CD4-positive, alpha-beta T cell treated with Interleukin-4 for 4 hours (primary cell): Measurements from ENCODE around the gene COPG1.
A peak's percentile ranks its signal among the peaks of the same experiment; 100 is the strongest.
"Not testable (repeated sequence)": the region's sequence is repeated elsewhere in the genome, so short reads cannot be mapped to it uniquely, and the experiment has no call there.

Experiments used
- DNase-seq: peaks from one replicate; pipeline ENCODE4 v3.0.0-alpha.2; 2020

Gene COPG1

DNA sequence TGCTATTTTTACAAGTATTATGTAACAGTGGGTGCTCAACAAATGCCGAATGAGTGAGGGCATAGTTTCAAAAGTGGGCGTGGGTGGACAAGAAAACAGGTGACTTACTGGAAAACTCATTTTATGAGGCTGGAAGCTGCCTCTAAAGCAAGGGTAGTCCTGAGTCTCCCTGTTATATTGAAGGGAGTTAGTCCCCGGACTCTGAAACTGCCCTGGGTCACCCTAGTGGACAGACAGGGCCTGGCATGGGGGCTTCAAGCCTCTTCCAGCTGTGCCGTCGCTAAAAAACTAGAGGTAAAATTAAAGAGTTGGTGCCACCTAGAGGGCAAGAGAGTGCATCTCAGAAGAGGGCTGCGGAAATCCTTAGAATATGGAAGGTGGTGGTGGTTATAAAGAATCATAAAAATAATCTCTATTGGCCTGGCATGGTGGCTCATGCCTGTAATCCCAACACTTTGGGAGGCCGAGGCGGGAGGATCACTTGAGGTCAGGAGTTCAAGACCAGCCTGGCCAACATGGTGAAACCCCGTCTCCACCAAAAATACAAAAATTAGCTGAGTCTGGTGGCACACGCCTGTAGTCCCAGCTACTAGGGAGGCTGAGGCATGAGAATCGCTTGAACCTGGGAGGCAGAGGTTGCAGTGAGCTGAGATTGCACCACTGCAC, 3.6 kb upstream of the COPG1 start:
- peak; percentile 83 for DNase-seq

DNA sequence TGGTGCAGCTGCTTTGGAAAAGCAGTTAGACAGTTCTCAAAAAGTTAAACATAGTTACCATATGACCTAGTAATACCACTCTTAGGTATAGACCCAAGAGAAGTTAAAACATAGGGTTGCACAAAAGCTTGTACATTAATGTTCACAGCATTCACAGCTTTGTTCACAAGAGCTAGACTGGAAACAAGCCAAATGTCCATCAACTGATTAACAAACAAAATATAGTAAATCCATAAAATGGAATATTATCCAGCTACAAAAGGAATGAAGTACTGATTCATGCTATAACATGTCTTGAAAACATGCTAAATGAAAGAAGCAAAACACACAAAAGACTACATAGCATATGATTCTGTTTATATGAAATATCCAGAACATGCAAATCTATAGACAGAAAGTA, 2.8 kb upstream of the COPG1 start:
- DNase-seq, result no peak

GRCh38 chr3:129248286-129248979, 973 bp upstream of the COPG1 start:
- DNase-seq, result no peak

DNA sequence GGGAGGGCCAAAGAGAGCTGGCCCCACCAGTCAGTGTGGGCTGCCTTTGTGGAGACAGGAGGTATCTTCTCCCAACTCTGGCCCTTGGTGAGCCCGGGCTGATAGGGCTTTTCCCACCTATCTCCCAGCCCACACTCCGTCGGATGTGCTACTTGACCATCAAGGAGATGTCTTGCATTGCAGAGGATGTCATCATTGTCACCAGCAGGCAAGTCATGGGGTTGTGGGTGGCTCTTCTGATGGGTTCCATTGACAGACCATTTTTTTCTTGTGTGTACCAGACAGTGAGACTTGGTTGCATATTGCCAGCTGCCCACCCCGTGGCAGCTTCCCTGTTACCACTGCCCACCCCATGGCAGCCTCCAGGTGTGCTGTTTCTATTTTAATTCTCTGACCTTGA, 3.3 kb downstream of the COPG1 start:
- DNase-seq, result no peak

GRCh38 chr3:129254536-129255230, 5.3 kb downstream of the COPG1 start:
- DNase-seq, result no peak

DNA sequence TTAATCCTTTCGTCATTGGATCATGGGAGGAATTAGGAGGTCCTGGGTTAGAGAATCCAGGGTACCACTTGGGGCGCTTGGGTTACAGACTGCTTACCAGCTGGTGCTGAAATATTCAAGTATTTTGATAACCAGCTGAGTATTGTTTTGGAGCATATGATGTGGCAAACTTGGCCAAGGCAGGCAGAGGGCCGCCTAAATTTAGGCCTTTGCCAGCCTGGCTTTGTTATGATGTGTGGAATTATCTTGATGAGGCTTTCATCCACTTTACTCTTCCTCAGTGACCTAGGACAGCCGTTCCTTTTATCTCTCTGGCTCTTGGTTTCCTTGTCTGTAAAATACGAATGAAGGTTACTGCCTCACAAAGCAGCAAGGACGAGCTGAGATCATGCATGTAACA, 6.9 kb downstream of the COPG1 start:
- DNase-seq, result no peak

- DNase-seq, result no peak
These were observed 8.2 kb downstream of the COPG1 start for GRCh38 chr3:129257609-129258008.

GRCh38 chr3:129259612-129260477, 10.4 kb downstream of the COPG1 start:
- no peak for DNase-seq

- DNase-seq, result no peak
These were observed 11.2 kb downstream of the COPG1 start for GRCh38 chr3:129260606-129261005.

GRCh38 chr3:129261894-129262293, 12.5 kb downstream of the COPG1 start:
- DNase-seq, result no peak

DNA sequence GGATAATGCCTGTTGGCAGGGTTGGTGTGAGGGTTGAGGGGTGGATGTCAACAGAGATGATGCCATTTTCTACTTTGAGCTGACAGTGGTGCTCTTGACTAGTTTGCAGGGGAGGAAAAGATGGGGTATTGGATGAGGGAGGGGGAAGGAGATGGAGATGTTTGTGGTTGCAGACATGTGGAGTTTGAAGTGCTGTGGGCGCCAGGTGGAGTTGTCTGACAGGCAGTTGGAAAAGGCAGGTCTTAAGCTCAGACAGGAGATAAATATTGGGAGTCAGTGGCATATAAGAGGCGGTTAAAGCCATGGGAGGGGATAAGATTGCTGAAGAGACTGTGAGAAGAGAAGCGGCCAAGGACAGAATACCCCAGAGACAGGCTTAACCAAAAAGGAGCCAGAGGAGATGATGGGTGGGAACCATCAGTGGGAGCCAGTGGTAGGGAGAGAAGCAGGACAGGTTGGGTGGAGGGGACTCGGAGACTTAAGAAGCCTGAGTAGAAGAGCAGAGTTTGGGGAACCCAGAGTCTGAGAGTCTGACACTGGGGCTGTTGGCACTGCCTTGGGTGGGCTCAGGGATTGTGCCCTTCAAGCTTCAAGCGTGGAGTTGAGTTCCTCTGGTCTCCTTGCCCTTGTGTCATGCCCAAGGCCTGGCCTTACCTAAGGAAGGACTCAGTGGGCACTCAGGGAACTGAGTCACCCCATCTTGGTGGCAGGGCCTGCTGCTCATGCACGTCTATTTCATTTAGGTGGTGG, 13.9 kb downstream of the COPG1 start:
- no peak for DNase-seq

DNA sequence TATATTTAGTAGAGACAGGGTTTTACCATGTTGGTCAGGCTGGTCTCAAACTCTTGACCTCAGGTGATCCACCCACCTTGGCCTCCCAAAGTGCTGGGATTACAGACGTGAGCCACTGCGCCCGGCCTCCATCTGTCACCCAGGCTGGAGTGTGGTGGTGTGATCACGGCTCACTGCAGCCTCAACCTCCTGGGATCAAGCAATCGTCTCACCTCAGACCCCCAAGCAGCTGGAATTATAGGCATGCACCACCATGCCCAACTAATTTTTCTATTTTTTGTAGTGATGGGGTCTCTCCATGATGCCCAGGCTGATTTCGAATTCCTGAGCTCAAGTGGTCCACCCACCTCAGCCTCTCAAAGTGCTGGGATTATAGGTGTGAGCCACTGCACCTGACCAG, 15.6 kb downstream of the COPG1 start:
- not testable (repeated sequence) for DNase-seq

DNA sequence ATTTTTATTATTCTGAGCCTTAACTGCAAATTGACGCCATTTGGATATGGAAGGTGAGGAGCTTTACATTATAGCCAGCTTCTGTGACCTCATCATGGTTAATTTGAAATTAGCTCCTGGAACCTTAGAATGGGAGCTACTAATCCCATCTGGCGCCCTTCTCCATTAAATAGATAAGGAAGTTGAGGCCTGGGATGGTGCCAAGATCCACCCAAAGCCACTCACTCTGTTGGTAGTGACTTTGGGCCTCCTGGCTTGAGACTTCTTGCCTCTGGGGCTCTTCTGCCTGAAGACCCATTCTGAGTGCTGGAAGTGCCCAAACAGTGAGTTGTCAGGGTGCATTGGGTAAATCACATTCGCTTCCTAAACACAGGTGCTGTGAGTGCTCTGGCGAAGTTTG, 17.2 kb downstream of the COPG1 start:
- DNase-seq, result no peak

- DNase-seq, result no peak
These were observed 19.0 kb downstream of the COPG1 start for GRCh38 chr3:129268396-129268795.

GRCh38 chr3:129271674-129272073, 22.3 kb downstream of the COPG1 start:
- no peak for DNase-seq

DNA sequence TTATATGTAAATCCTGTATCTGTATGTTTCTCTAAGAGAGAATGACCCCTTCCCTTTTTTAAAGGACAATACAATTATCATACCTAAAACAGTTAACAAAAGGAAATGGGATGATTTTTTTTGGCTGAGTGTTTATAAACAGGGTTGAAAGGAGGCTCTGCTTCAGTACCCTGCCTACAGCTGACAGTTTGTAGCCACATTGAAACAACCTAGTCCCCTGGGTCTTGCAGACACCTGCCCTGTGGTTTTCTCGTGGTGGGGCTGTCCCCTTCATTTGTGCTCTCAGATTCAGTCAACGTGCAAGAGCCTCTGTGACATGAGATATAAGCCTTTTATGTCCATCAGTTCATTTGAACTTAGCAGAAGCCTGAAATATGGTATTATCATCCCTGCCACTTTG, 27.0 kb downstream of the COPG1 start:
- DNase-seq, result no peak

- DNase-seq, result no peak
These were observed 28.4 kb downstream of the COPG1 start for GRCh38 chr3:129277829-129278271.

DNA sequence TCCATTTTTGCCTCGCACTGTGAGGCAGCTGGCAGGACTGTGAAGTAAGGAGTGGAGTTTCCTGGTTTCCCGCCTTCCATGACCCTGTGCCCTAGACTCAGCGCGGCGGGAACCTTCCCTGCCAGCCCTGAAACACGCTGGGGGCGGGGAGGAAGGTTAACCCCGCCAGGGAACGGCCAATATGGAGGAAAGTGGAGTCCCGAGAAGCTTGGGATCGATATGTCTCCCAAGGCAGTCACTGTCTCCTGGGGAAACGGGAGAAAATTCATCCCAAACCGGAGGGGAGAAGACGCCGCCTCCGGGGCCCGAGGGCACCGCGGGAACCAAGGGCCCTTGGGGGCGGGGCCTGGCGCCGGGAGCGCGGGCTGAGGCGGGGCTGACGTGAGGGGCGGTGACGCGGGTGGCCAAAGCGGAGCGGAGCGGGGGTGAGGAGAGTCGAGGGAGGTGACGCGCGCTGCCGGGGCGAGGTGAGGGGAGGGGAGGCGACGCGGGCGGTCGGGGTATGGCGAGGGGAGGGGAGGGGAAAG, 29.1 kb downstream of the COPG1 start, which contains the start of gene HMCES:
Gene HMCES, plus strand, starts transcription at position 432 of the 527 bp plus-strand sequence. CDS start 863 bp downstream, outside the sequence.
- DNase-seq, result peak; percentile 92

- DNase-seq, result peak; percentile 40
These were observed 29.8 kb downstream of the COPG1 start for GRCh38 chr3:129278966-129279906.

- no peak for DNase-seq
These were observed 30.8 kb downstream of the COPG1 start for GRCh38 chr3:129280183-129280582.

DNA sequence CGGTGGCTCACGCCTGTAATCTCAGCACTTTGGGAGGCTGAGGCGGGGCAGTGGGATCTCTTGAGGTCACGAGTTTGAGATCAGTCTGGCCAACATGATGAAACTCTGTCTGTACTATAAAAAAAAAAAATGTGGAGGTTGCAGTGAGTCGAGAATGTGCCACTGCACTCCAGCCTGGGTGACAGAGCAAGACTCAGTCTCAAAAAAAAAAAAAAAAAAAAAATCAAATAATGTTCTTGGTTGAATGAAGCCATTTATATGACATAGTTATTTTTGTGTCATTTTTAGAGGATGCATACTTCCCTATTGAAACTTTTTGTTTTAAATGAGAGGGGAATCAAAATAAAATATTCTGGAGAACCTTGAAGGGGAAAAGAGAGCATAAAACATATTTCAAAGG, 32.3 kb downstream of the COPG1 start:
- no peak for DNase-seq
